ENCODE data around the gene ZFYVE9.

- TF ChIP-seq GATA2 (IDR thresholded peaks at IDR 0.05; ENCODE audit: low read depth, low read length) (no peak), GATA3 (IDR thresholded peaks at IDR 0.05; ENCODE audit: low read depth, low read length) (no peak)
Observed at GRCh38 chr1:52243221-52243987, 101.5 kb downstream of the ZFYVE9 start.

Measured in SH-SY5Y (cell line).